Measurements from ENCODE around the gene SLC30A1.

GRCh38 chr1:211586538-211586937 lies 7.6 kb upstream of the SLC30A1 start:
- TF ChIP-seq, protein P1, sequence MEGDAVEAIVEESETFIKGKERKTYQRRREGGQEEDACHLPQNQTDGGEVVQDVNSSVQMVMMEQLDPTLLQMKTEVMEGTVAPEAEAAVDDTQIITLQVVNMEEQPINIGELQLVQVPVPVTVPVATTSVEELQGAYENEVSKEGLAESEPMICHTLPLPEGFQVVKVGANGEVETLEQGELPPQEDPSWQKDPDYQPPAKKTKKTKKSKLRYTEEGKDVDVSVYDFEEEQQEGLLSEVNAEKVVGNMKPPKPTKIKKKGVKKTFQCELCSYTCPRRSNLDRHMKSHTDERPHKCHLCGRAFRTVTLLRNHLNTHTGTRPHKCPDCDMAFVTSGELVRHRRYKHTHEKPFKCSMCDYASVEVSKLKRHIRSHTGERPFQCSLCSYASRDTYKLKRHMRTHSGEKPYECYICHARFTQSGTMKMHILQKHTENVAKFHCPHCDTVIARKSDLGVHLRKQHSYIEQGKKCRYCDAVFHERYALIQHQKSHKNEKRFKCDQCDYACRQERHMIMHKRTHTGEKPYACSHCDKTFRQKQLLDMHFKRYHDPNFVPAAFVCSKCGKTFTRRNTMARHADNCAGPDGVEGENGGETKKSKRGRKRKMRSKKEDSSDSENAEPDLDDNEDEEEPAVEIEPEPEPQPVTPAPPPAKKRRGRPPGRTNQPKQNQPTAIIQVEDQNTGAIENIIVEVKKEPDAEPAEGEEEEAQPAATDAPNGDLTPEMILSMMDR (IDR thresholded peaks at IDR 0.05): no peak
- TF ChIP-seq MEF2A (IDR thresholded peaks at IDR 0.05; ENCODE audit: borderline replicate concordance, low read depth) (no peak), TCF12 (IDR thresholded peaks at IDR 0.05) (no peak), RFX5 (IDR thresholded peaks at IDR 0.05; ENCODE audit: low read length) (no peak), JUND (IDR thresholded peaks at IDR 0.05) (no peak)

Data from SK-N-SH (cell line).